Measurements from ENCODE around the gene DBNDD1. TPM values are rescaled to one million over a fixed set of nuclear protein-coding genes. Genes with fewer than 3 reads are reported as not detected.
A peak's percentile ranks its signal among the peaks of the same experiment; 100 is the strongest.

The DBNDD1 gene
- total and polyA plus RNA-seq, 2 experiments from 2014 or later: 63.3 to 90.8 TPM

GRCh38 chr16:90028985-90029384 is 9.7 kb upstream of the DBNDD1 start:
- H3K36me3 ChIP-seq (ENCODE audit: insufficient read depth): no peaks in the 10 kb centered on the region
- no peak overlapping the region for H2AFZ ChIP-seq
- Mint-ChIP-seq H3K27ac (0 out of 2 replicates have a peak overlapping the region, but pooled peaks have one; percentile 21), H3K9me3 (no peaks in the 10 kb centered on the region; the same call in 2 of the 3 replicates), H3K4me1 (no peaks in the 10 kb centered on the region), H3K27me3 (ENCODE audit: insufficient read depth, low read depth, poor library complexity) (peaks cover 4% of the 10 kb centered on the region), H3K36me3 (ENCODE audit: low read depth) (peaks cover 36% of the 10 kb centered on the region), H3K4me3 (no peak overlapping the region)
- H3K4me3 ChIP-seq: no peak overlapping the region
- H3K27me3 ChIP-seq (ENCODE audit: insufficient read depth): no peaks in the 10 kb centered on the region
- H3K9me2 ChIP-seq (ENCODE audit: insufficient read depth): no peaks in the 10 kb centered on the region
- no peaks in the 10 kb centered on the region for H3F3A ChIP-seq (replicated peaks; ENCODE audit: low read depth)
- DNase-seq (ENCODE audit: low spot score) (no peak), ATAC-seq (0 out of 3 replicates have a peak, but pooled peaks have one; percentile 19)
- no peaks in the 10 kb centered on the region for H3K4me1 ChIP-seq (ENCODE audit: insufficient read depth)
- H4K20me1 ChIP-seq (replicated peaks; ENCODE audit: insufficient read depth): peaks cover 3% of the 10 kb centered on the region; the same call in 1 of the 2 replicates
- TF ChIP-seq ZNF331 (CRISPR knock-in tag; IDR thresholded peaks at IDR 0.05; ENCODE audit: low read depth): no peak
- no peak for TF ChIP-seq STAT1 (IDR thresholded peaks at IDR 0.05; ENCODE audit: unreplicated experiment)
- TF ChIP-seq, protein P1, sequence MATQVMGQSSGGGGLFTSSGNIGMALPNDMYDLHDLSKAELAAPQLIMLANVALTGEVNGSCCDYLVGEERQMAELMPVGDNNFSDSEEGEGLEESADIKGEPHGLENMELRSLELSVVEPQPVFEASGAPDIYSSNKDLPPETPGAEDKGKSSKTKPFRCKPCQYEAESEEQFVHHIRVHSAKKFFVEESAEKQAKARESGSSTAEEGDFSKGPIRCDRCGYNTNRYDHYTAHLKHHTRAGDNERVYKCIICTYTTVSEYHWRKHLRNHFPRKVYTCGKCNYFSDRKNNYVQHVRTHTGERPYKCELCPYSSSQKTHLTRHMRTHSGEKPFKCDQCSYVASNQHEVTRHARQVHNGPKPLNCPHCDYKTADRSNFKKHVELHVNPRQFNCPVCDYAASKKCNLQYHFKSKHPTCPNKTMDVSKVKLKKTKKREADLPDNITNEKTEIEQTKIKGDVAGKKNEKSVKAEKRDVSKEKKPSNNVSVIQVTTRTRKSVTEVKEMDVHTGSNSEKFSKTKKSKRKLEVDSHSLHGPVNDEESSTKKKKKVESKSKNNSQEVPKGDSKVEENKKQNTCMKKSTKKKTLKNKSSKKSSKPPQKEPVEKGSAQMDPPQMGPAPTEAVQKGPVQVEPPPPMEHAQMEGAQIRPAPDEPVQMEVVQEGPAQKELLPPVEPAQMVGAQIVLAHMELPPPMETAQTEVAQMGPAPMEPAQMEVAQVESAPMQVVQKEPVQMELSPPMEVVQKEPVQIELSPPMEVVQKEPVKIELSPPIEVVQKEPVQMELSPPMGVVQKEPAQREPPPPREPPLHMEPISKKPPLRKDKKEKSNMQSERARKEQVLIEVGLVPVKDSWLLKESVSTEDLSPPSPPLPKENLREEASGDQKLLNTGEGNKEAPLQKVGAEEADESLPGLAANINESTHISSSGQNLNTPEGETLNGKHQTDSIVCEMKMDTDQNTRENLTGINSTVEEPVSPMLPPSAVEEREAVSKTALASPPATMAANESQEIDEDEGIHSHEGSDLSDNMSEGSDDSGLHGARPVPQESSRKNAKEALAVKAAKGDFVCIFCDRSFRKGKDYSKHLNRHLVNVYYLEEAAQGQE (IDR thresholded peaks at IDR 0.05; ENCODE audit: unreplicated experiment): no peak
- TF ChIP-seq CREB1 (CRISPR knock-in tag; IDR thresholded peaks at IDR 0.05; ENCODE audit: low read depth): no peak
- TF ChIP-seq, protein P2, sequence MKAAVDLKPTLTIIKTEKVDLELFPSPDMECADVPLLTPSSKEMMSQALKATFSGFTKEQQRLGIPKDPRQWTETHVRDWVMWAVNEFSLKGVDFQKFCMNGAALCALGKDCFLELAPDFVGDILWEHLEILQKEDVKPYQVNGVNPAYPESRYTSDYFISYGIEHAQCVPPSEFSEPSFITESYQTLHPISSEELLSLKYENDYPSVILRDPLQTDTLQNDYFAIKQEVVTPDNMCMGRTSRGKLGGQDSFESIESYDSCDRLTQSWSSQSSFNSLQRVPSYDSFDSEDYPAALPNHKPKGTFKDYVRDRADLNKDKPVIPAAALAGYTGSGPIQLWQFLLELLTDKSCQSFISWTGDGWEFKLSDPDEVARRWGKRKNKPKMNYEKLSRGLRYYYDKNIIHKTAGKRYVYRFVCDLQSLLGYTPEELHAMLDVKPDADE (IDR thresholded peaks at IDR 0.05): no peak
- no peak for TF ChIP-seq JUNB (IDR thresholded peaks at IDR 0.05; ENCODE audit: unreplicated experiment)
- TF ChIP-seq EZH2phosphoT487 (IDR thresholded peaks at IDR 0.05; ENCODE audit: unreplicated experiment): no peak
- no peak for TF ChIP-seq POLR2AphosphoS5 (IDR thresholded peaks at IDR 0.05; ENCODE audit: low read depth)
- TF ChIP-seq NANOG (IDR thresholded peaks at IDR 0.05; ENCODE audit: borderline replicate concordance): no peak
- TF ChIP-seq CTCF (conservative IDR thresholded peaks at IDR 0.05; ENCODE audit: low read depth in 2 of 2): no peak
- TF ChIP-seq ZNF114 (CRISPR knock-in tag; IDR thresholded peaks at IDR 0.05): no peak
- TF ChIP-seq ZNF462 (CRISPR knock-in tag; IDR thresholded peaks at IDR 0.05): no peak
- no peak for TF ChIP-seq EZH2 (IDR thresholded peaks at IDR 0.05; ENCODE audit: low read depth, unreplicated experiment)
- H3K79me2 ChIP-seq (replicated peaks; ENCODE audit: insufficient read depth): no peaks in the 10 kb centered on the region; the same call in 1 of the 2 replicates
- no peak overlapping the region for H3K4me2 ChIP-seq
- H3K27ac ChIP-seq (ENCODE audit: low read depth): no peak overlapping the region
